ENCODE data around the gene SWT1. TPM values are rescaled to one million over a fixed set of nuclear protein-coding genes. Genes with fewer than 3 reads are reported as not detected.

SWT1 gene
- total and polyA plus RNA-seq, 9 of the 15 experiments (the other 6 are each of a cell fraction or from before 2014, with no cell fraction given), result 1.5 to 3.4 (median 2.3) TPM

- no peak for TF ChIP-seq SRF (CRISPR knock-in tag; IDR thresholded peaks at IDR 0.05)
- no peak for TF ChIP-seq DLX4 (CRISPR knock-in tag; IDR thresholded peaks at IDR 0.05)
- no peak for TF ChIP-seq NFE2L1 (tag; IDR thresholded peaks at IDR 0.05; ENCODE audit: borderline replicate concordance, low read depth)
- TF ChIP-seq EHMT2 (IDR thresholded peaks at IDR 0.05), result no peak
- no peak for TF ChIP-seq ZNF124 (CRISPR knock-in tag; IDR thresholded peaks at IDR 0.05)
- no peak for TF ChIP-seq ETV6 (IDR thresholded peaks at IDR 0.05; ENCODE audit: borderline replicate concordance in 1 of 2, low read depth in 2 of 2, low read length in 1 of 2)
- no peak for TF ChIP-seq ETV6 (CRISPR knock-in tag; IDR thresholded peaks at IDR 0.05; ENCODE audit: borderline replicate concordance)
- no peak for TF ChIP-seq ZNF197 (CRISPR knock-in tag; IDR thresholded peaks at IDR 0.05; ENCODE audit: low read depth)
- no peak for TF ChIP-seq DACH1 (IDR thresholded peaks at IDR 0.05; ENCODE audit: partially characterized antibody)
- no peak for TF ChIP-seq MCM3 (IDR thresholded peaks at IDR 0.05)
- no peak for TF ChIP-seq ZNF699 (CRISPR knock-in tag; IDR thresholded peaks at IDR 0.05; ENCODE audit: insufficient replicate concordance)
- no peak for TF ChIP-seq MEF2A (IDR thresholded peaks at IDR 0.05; ENCODE audit: control insufficient read depth, low read depth, low read length)
- peak; percentile 57 to 85; a peak in 2 of 4 replicates for TF ChIP-seq UBTF (IDR thresholded peaks at IDR 0.05; ENCODE audit: borderline replicate concordance in 1 of 2, low read depth in 2 of 2, low read length in 2 of 2)
- TF ChIP-seq ZNF41 (CRISPR knock-in tag; conservative IDR thresholded peaks at IDR 0.05), result 0 out of 2 replicates have a peak, but pooled peaks have one; percentile 28
- 0 out of 2 replicates have a peak, but pooled peaks have one; percentile 32 for TF ChIP-seq CBFB (CRISPR knock-in tag; IDR thresholded peaks at IDR 0.05)
- peak; percentile 65; the same call in 1 of the 2 replicates for TF ChIP-seq MXI1 (IDR thresholded peaks at IDR 0.05; ENCODE audit: low read depth, low read length)
- no peak for TF ChIP-seq SETDB1 (IDR thresholded peaks at IDR 0.05; ENCODE audit: low read length)
- TF ChIP-seq DDX20 (tag; IDR thresholded peaks at IDR 0.05; ENCODE audit: low read depth), result no peak
- no peak for TF ChIP-seq MCM7 (IDR thresholded peaks at IDR 0.05)
- no peak for TF ChIP-seq PTRF (tag; IDR thresholded peaks at IDR 0.05)
- peak; percentile 57; the same call in 1 of the 2 replicates for TF ChIP-seq KLF6 (CRISPR knock-in tag; IDR thresholded peaks at IDR 0.05; ENCODE audit: borderline replicate concordance)
- TF ChIP-seq NFIX (CRISPR knock-in tag; IDR thresholded peaks at IDR 0.05; ENCODE audit: low read depth), result no peak
- no peak for TF ChIP-seq ETS2 (tag; IDR thresholded peaks at IDR 0.05; ENCODE audit: borderline replicate concordance, poor library complexity, severe bottlenecking)
- no peak for TF ChIP-seq ZNF583 (CRISPR knock-in tag; IDR thresholded peaks at IDR 0.05)
- no peak for TF ChIP-seq KDM4B (IDR thresholded peaks at IDR 0.05; ENCODE audit: borderline replicate concordance in 2 of 2, low read depth in 1 of 2)
- TF ChIP-seq BCOR (IDR thresholded peaks at IDR 0.05), result no peak
- no peak for TF ChIP-seq YBX1 (IDR thresholded peaks at IDR 0.05)
- TF ChIP-seq BRCA1 (IDR thresholded peaks at IDR 0.05), result no peak
- no peak for TF ChIP-seq BRCA1 (CRISPR knock-in tag; IDR thresholded peaks at IDR 0.05)
Observed at GRCh38 chr1:185316163-185317033, 159.4 kb downstream of the SWT1 start (continued).
